ENCODE measurements around the gene MALSU1. TPM values are rescaled to one million over a fixed set of nuclear protein-coding genes. Genes with fewer than 3 reads are reported as not detected.
"Not testable (repeated sequence)": the region's sequence is repeated elsewhere in the genome, so short reads cannot be mapped to it uniquely, and the experiment has no call there.

Gene MALSU1
- total and polyA plus RNA-seq, 2 experiments from 2014 or later = 86.7 to 99.5 TPM

DNA sequence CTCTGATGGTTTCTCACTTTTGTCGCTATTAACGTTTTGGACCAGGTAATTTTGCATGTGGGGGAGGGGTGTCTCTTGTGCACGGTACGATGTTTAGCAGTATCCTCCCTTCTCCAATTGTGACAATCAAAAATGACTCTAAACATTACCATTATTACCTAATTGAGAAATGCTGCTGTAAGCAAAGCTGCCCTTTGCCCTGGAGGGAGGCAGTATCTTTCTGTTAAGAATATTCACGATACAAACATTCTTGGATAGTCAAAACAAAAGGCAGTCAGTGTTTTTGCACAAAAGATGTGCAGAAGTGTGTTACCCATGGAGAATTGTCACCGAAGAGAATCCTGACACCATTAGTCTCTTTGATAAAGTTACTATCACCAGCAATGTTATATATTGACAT is 9.6 kb downstream of the MALSU1 start:
- DNase-seq (ENCODE audit: low read depth in 1 of 2, low spot score in 1 of 2) = no peak
- TF ChIP-seq, protein P1, sequence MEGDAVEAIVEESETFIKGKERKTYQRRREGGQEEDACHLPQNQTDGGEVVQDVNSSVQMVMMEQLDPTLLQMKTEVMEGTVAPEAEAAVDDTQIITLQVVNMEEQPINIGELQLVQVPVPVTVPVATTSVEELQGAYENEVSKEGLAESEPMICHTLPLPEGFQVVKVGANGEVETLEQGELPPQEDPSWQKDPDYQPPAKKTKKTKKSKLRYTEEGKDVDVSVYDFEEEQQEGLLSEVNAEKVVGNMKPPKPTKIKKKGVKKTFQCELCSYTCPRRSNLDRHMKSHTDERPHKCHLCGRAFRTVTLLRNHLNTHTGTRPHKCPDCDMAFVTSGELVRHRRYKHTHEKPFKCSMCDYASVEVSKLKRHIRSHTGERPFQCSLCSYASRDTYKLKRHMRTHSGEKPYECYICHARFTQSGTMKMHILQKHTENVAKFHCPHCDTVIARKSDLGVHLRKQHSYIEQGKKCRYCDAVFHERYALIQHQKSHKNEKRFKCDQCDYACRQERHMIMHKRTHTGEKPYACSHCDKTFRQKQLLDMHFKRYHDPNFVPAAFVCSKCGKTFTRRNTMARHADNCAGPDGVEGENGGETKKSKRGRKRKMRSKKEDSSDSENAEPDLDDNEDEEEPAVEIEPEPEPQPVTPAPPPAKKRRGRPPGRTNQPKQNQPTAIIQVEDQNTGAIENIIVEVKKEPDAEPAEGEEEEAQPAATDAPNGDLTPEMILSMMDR (IDR thresholded peaks at IDR 0.05; ENCODE audit: low read depth, low read length) = no peak
- Histone ChIP-seq H3K27me3 (no peaks in the 10 kb centered on the region), H3K9me3 (ENCODE audit: low read depth) (no peaks in the 10 kb centered on the region), H3K36me3 (peaks cover 48% of the 10 kb centered on the region), H3K4me3 (no peak overlapping the region), H3K4me1 (ENCODE audit: low read depth) (no peaks in the 10 kb centered on the region), H3K27ac (peak overlapping the region; percentile 39)

DNA sequence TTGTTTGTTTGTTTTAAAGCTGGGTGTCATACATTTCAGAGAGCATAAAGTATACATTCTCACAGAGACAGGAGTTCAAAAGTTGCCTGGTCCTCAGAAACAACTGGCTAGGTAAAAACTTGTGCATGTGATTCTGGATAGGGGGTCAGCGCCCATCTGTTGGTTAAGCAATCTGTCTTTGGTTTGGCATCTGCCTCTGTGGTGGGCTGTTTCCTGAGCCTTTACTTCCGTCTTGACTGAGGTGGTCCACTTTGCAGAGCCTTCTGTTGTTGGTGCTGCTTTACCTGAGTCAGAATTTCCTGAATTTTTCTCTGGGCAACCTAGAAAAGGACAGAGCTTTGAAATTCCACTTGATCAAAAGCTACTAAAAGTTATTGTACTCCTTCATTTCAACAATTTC is 13.0 kb downstream of the MALSU1 start:
- not testable (repeated sequence) for H3K27me3 ChIP-seq; DNase-seq (ENCODE audit: low read depth in 1 of 2, low spot score in 1 of 2); H3K9me3 ChIP-seq (ENCODE audit: low read depth); H3K4me1 ChIP-seq (ENCODE audit: low read depth); H3K4me3 ChIP-seq
- Histone ChIP-seq H3K36me3 (peaks cover 64% of the 10 kb centered on the region), H3K27ac (peak overlapping the region; percentile 36)

DNA sequence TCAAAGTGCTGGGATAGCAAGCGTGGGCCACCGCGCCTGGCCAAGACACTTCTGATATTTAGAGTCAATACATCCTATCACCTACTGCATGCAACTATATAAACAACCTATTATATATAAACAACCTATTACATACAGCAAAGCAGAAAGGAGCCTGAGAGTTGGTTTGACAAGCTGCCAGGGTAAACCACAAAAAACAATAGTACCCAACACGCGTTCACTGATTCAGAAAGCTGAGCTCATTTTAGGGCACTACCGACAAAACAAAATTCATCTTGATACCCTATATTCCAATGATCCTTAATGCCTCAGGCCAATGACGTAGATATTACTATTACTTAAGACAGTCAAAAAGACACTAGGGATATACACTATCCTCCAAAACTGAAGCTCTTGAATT is 16.2 kb downstream of the MALSU1 start:
- no peaks in the 10 kb centered on the region for H3K4me1 ChIP-seq (ENCODE audit: low read depth)
- no peaks in the 10 kb centered on the region for H3K27me3 ChIP-seq
- no peak overlapping the region for H3K27ac ChIP-seq
- H3K36me3 ChIP-seq = peaks cover 62% of the 10 kb centered on the region
- H3K4me3 ChIP-seq = no peak overlapping the region
- peak in 1 of 2 donors; percentile 31 for DNase-seq (ENCODE audit: low read depth in 1 of 2, low spot score in 1 of 2)
- TF ChIP-seq, protein P1 (IDR thresholded peaks at IDR 0.05; ENCODE audit: low read depth, low read length) = no peak
- no peaks in the 10 kb centered on the region for H3K9me3 ChIP-seq (ENCODE audit: low read depth)

DNA sequence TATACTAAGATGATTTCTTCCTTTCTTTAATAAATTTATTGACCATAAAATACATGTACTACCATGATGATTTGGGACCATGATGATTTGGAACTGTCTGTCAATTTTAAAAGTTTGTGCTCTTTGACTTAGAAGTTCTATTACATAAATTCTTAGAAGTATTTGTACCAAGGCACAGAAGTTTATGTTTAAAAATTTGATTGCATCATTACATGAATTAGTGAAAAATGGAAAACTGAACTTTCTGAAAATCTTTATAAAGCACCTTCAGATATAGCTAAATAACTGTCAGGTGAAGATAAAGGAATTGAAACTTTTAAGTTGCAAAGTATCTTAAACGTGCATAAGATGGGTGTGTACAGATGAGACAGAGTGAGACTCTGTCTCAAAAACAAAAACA is 32.0 kb downstream of the MALSU1 start:
- H3K36me3 ChIP-seq = peaks cover 39% of the 10 kb centered on the region
- H3K27ac ChIP-seq = no peak overlapping the region

DNA sequence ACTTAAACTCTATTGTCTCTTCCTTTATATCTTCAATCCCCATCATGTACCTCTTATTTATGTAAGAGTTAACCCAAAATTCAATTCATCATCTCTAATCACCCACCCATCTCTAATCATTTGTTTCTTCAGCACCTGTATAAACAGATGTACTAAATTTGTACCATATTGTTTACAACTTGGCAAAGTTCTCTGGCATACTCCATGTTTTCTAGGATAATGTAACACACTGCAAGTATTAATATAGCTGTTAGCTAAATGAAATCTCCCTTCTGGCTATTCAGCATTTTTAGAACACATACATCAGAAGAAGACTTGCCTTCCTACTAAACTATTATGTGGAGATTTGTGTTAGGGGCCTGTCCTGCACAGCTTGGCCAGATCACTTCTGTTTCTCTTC is 33.1 kb downstream of the MALSU1 start:
- H3K27me3 ChIP-seq = no peaks in the 10 kb centered on the region
- TF ChIP-seq, protein P1 (IDR thresholded peaks at IDR 0.05; ENCODE audit: low read depth, low read length) = no peak
- H3K9me3 ChIP-seq (ENCODE audit: low read depth) = no peaks in the 10 kb centered on the region
- DNase-seq (ENCODE audit: low read depth in 1 of 2, low spot score in 1 of 2) = no peak
- H3K27ac ChIP-seq = no peak overlapping the region
- H3K36me3 ChIP-seq = peaks cover 40% of the 10 kb centered on the region
- no peak overlapping the region for H3K4me3 ChIP-seq
- H3K4me1 ChIP-seq (ENCODE audit: low read depth) = no peaks in the 10 kb centered on the region

More for the DNA sequence above, 32.0 kb downstream of the MALSU1 start:
- Histone ChIP-seq H3K4me1 (ENCODE audit: low read depth) (no peaks in the 10 kb centered on the region), H3K4me3 (no peak overlapping the region), H3K9me3 (ENCODE audit: low read depth) (no peaks in the 10 kb centered on the region), H3K27me3 (no peaks in the 10 kb centered on the region)
- DNase-seq (ENCODE audit: low read depth in 1 of 2, low spot score in 1 of 2) = no peak
- TF ChIP-seq, protein P1 (IDR thresholded peaks at IDR 0.05; ENCODE audit: low read depth, low read length) = no peak

DNA sequence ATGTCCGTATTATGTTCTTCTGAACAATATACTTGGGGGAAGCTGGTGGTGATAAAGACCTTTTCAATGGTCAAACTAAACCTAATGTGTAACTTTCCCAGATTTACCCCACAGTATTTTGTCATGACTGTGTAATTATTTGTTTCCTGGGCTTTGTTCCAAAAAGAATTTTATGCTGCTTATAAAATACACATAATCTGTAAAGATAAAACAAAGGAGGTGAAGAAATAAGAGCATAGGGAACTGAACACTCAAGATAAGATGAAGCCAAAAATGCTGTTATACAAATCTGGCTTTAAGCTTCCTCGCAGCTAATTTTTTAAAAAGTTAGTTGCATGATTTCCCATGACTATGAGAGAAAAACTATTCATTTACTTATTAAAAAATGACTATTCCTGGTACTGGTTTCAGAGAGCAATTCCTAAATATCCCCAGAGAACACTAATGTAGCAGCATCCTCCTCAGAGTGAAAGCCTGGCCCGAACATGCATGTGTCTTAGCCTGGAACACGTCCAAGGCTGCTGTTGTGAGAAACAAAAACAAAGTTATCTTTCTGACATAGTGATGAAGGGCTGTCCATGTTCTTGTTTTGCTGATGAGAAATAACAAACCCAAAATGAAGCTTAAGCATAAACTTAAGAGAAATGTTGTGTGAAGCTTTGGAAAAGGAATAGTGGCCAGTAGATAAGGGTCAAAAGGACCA is 33.9 kb downstream of the MALSU1 start:
- Histone ChIP-seq H3K9me3 (ENCODE audit: low read depth) (no peaks in the 10 kb centered on the region), H3K27me3 (no peaks in the 10 kb centered on the region), H3K4me3 (no peak overlapping the region), H3K4me1 (ENCODE audit: low read depth) (no peaks in the 10 kb centered on the region), H3K36me3 (peaks cover 44% of the 10 kb centered on the region), H3K27ac (no peak overlapping the region)
- TF ChIP-seq, protein P1 (IDR thresholded peaks at IDR 0.05; ENCODE audit: low read depth, low read length) = no peak
- peak in 1 of 2 donors; percentile 82 for DNase-seq (ENCODE audit: low read depth in 1 of 2, low spot score in 1 of 2)
